Left kidney (tissue), 2 donors: ENCODE measurements around the gene SLC7A10. TPM values are rescaled to one million over a fixed set of nuclear protein-coding genes. Genes with fewer than 3 reads are reported as not detected.
"Not testable (repeated sequence)": the region's sequence is repeated elsewhere in the genome, so short reads cannot be mapped to it uniquely, and the experiment has no call there.

Experiments used
- DNase-seq: peaks from one replicate; pipeline ENCODE4 v3.0.0-alpha.2; 2013
- polyA plus RNA-seq: library from polyadenylated mRNA; unstranded; fragments of 120-200 nt; gene quantifications from one replicate; pipeline ENCODE4 v1.2.1, GENCODE V29; 2013; ENCODE audit not compliant: insufficient read length

SLC7A10 gene
- polyA plus RNA-seq, 1 donor: 0.47 TPM

DNA sequence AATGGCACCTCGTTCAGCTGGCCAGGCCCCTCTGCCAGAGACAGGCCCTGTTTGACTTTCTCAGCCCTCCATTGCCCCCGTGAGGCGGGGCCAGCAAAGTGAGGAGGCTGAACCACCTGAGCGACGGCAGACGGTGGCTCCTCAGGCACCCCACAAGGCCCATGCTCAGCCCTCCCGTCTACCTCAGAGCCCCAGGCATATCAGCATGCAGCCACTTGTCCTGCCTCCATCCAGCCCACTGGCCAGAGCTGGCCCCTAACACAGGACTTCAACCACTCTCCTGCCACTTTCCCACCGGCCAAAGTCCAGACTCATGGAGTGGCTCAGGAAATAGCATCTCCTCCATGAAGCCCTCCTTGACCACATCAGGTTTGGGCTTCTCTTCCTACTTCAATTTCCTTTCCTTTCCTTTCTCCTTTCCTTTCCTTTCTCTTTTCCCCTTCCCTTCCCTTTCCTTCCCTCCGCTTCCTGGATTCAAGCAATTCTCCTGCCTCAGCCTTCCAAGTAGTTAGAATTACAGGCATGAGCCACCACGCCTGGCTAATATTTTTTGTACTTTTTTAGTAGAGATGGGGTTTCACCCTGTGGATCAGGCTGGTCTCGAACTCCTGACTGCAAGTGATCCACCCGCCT is 9.3 kb downstream of the SLC7A10 start:
- no peak for DNase-seq

DNA sequence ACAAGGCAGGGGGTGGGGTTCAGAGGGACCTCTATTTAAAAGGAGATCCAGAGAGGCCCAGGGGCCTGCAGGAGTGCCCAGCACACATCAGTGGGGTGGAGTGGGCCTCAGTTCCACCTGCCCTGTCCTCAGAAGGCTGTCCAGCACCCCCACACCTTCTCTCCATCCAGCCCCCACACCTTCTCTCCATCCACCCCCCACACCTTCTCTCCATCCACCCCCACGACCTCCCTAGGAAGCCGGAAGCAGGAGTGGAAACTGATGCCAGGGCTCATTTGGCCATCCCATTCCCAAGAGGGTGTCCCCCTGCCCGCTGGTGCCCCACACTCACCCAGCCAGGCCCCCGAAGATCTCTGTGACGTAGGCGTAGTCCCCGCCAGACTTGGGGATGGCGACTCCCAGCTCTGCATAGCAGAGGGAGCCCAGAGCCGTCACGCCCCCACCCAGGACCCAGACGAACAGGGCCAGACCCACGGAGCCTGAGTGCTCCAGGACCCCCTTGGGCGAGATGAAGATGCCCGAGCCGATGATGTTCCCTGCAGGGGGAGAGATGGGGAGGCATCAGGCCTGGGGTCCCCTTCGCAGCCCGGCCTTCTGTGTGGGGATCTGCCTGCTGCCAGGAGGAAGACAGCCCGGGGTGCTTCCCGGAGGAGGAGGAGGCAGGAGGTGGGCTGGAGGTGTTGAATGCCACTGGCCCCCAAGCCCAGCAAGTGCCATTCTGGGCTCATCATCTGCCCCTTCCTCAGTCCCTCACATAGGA is 10.0 kb downstream of the SLC7A10 start:
- DNase-seq: no peak

DNA sequence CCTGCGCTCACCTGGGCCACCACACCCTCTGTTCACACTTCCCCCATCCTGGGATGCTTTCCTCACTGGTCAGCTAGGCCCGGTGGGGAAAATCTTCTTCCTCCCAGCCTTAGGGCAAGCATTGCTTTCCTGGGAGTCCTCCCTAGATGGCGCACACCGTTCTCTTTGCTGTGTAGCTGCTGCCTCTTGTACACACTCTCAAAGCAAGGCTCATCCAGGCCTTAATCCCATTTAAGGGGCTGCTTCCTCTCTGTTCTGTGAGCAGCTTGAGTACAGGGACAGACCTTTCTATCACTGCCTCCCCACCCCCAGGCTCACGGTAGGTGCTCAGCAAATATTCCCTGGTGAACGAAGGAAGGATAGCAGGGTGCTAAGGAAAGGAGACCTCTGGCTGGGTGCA is 11.1 kb downstream of the SLC7A10 start:
- no peak for DNase-seq

DNA sequence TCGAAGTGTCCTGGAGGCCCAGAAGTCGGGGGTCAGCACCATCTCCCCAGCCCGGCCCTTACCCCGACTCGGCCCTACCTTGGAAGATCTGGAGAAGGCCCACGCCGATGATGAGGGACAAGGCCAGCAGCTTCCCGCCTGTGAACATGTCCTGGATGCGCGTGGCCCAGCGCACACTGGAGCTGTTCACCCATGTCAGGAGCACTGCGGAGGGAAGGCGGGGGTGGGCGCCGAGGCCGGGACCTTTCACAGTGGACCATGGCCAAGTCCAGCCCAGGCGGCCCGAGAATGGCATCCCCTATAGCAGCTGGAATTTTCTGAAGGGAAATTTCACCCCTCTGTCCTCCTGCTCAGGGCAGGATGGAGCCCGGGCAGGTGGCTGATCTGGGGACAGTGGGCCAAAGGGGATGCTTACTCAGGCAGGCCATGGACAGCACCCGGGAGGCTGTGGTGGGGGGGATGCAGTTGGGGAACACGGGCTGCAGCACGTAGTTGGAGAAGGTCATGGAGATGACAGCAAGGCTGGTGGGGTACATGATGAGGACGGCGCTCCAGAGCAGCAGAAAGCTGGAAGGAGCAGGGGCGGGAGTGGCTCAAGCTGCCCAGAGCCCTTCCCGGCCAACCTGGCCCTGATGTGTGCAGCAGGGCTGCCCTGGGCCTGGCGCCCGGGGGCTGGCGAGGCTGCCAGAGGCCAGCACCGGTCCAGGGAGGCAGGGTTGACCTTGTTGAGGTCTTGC is 13.0 kb downstream of the SLC7A10 start:
- DNase-seq: no peak

DNA sequence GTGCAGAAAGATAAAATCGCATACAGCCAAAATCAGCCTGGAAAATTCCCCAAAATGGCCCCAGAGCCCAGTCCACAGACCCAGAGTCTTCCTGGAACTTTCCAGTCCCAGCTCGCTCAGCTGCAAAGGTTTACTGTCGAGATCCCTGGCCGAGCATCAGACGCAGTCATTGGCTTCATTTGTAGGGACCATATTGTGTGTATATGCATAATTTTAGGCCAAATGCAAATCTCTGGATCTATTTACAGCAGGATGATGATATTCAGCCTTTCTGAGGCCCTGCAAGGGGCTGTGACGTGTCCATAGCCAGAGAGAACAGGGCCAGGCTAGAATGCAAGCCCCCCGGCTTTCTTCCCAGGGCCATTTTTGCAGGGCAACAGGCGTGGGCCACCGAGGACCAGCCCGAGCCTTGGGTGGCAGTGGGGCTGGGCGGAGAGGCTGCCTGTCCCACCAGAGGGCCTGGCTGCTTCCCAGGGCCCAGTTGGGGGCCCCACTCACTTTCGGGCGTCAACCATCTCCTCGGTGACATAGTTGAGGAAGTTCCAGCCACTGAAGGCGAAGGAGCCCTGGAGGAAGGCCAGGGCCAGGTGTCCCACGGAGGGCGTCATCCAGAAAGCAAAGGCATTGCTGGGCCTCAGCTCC is 13.7 kb downstream of the SLC7A10 start:
- DNase-seq: no peak

DNA sequence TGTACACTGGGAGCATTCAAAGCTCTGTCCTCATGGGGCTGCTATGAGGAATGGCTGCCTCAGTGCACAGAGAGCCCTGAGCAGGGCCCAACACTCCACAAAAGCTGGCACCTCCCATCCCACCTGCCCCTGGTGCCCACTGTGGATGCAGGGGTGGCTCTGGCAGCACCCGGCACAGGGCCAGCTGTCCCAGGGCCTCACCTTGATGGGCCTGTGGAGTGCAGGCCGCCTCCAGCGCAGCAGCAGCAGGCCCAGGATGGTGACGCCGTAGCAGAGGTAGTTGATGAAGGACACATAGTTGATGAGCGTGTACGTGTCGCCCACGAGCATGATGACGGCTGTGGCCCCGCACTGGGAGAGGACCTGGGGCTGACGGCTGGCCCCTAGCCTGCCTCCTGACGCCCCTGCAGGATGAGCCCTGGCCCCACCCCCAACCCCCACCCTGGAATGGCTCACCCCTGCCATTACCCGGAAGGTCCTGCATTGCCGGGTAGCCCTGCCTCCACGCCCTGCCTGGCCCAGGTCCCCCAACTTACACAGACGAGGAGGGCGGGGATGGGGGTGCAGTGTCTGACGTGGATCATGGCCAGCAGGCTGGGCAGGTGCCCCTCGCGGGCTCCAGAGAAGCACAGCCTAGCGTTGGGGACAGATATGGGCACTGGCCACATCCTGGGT is 15.2 kb downstream of the SLC7A10 start:
- DNase-seq: no peak

DNA sequence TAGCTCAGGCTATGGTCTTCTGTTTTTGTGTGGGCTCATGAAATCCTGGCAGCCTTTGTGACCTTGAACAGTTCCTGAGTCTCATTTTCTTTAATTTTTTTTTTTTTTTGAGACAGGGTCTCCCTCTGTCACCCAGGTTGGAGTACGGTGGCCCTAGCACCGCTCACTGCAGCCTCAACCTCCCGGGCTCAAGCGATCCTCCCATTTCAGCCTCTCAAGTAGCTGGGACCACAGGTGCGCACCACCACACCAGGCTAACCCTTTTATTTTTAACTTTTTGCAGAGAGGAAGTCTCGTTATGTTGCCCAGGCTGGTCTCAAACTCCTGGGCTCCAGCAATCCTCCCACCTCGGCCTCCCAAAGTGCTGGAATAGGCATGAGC is 15.8 kb downstream of the SLC7A10 start:
- DNase-seq: not testable (repeated sequence)

DNA sequence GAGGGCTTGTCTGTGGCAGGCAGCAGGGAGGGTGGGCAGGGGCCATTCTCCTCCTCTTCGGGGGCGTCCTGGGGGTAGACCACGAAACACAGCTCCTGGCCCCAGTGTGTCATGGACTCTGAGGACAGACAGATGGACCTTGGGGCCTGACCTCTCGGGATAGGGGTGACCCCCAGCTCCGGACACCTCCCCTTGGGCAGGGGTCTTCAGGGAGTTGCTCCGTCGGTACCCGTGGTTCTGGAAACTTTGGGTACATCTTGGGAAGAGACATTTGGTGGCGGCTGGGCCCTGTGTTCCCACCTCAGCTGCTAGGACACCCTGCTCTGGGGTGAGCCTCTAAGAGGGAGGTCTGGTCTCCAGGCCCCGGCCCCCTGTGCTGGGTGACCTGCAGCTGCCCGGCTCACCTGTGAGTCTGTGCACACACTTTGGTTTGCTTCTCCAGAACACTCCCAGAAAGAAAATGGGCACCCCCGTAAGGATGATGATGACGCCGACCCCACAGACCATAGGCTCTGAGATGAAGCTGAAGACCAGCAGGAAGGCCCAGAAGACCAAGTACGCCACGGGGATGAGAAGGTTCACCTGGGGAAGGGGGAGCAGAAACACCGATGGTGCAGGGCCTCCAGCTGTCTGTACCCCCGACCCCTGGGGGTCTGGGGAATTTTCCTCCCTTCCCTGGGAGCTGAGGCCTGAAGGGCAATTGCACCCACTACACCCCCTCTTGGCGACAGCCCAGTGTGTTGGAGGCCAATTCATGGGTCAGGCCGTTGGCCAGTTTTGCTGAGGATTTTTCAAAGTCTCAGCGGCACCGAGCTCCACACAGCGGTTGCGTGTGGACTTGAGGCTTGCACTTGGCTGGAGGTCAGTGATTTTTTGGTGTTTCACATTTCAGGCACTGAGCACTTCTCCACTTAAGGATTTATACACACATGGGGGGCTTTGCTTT is 16.5 kb downstream of the SLC7A10 start:
- no peak for DNase-seq

DNA sequence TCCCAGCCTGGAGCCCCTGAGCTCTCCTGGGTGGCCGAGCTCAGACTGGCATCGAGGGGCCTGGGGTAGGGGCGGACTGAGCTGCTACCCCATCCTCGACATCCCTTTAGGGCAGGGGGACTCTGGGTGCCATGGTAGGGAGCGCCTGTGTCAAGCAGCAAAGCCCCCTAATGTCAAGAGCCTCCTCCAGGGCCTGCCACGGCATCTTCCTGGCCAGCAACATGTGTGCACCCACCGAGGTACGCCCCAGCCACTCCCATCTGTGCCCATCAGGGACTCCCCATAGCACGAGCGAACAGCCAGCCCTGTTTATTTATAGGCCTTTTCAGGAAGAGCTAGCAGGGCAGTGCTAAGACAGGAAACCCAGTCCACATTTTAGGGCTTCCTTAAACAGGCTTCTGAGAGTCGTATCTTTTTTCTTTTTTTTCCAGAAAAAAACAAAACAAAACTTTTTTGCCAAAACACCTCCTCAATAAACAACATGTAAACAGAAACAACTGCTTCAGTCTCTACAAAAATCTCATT is 17.2 kb downstream of the SLC7A10 start:
- DNase-seq: no peak

DNA sequence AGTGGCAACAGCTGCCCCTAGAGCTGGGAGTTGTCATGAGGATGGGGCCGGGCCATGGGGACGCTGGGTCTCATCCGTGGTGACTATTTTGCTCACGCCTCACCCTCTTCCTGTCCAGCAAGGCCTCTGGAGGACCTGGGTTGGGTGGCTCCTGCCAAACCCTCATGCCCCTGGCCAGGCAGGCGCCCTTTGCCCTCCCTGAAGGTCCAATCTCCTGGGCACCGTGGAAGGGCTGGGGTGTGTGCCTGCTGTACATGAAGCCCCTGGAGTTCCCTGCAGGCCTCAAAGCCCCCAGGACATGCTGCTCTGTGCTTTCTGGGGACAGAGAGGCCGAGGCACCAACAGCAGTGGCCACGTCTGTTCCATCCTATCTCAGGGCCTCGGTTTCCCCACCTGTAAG is 17.7 kb downstream of the SLC7A10 start:
- DNase-seq: no peak

DNA sequence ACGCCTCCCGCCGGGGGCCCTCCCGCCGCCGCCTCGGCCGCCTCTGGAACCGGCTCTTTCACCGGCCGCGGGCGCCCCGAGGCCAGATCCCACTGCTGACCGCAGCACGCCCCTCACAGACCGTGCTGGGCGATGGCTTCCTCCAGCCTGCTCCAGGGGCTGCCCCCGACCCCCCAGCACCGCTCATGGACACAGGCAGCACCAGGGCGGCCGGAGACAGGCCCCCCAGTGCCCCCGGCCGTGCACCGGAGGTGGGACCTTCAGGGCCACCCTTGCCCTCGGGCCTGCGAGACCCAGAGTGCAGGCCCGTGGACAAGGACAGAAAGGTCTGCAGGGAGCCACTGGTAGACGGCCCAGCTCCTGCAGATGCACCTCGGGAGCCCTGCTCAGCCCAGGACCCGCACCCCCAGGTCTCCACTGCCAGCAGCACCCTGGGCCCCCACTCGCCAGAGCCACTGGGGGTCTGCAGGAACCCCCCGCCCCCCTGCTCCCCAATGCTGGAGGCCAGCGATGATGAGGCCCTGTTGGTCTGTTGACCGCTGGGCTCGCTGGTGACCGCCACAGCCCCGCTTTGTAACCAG is 18.5 kb downstream of the SLC7A10 start:
- no peak for DNase-seq

DNA sequence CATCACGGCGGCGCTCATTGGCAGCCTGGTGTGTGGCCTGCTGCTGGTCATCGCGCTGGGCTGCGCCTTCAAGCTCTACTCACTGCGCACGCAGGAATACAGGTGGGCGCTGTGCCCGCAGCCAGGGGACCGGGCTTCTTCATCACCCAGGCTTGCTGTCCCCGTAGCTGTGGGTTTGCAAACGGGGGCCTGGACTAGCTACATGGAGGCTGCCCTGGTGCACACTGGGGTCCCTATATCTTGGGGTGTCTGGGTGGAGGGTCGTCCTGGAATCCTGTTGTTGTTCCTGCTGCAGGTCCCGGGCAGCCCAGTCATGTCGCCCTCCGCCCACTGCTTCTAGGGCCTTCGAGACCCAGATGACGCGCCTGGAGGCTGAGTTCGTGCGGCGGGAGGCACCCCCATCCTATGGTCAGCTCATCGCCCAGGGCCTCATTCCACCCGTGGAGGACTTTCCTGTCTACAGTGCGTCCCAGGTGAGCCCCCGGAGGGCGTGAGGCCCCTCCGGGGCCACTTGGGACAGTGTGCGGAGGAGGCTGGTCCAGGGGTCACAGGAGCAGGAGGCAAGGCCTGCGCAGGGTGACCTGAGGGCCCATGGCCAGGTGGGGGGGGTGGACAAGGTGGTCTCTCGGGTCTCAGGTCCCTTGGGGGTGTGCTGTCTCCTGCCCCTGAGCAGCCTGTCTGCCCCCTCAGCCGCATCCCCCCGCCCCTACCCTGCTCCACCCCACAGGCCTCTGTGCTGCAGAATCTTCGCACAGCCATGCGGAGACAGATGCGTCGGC is 19.2 kb downstream of the SLC7A10 start:
- no peak for DNase-seq

DNA sequence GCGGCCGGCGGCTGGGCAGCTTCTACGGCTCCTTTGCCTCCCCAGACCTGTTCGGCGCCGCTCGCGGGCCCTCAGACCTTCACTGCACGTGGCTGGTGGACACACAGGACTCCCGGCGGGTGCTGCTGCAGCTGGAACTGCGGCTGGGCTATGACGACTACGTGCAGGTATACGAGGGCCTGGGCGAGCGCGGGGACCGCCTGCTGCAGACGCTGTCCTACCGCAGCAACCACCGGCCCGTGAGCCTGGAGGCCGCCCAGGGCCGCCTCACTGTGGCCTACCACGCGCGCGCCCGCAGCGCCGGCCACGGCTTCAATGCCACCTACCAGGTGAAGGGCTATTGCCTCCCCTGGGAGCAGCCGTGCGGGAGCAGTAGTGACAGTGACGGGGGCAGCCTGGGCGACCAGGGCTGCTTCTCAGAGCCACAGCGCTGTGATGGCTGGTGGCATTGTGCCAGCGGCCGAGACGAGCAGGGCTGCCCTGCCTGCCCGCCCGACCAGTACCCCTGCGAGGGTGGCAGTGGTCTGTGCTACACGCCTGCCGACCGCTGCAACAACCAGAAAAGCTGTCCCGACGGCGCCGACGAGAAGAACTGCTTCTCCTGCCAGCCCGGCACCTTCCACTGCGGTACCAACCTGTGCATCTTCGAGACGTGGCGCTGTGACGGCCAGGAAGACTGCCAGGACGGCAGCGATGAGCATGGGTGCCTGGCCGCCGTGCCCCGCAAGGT is 20.0 kb downstream of the SLC7A10 start:
- no peak for DNase-seq

DNA sequence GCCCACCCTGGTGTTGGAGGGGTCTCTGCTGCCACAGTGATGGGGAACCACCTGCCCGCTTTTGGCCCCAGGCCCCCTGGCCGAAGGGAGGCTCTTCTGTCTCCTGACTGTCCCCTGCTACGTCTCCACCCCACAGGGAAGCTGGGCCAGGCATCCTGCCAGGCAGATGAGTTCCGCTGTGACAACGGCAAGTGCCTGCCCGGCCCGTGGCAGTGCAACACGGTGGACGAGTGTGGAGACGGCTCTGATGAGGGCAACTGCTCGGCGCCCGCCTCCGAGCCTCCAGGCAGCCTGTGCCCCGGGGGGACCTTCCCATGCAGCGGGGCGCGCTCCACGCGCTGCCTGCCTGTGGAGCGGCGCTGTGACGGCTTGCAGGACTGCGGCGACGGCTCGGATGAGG is 20.5 kb downstream of the SLC7A10 start:
- no peak for DNase-seq

DNA sequence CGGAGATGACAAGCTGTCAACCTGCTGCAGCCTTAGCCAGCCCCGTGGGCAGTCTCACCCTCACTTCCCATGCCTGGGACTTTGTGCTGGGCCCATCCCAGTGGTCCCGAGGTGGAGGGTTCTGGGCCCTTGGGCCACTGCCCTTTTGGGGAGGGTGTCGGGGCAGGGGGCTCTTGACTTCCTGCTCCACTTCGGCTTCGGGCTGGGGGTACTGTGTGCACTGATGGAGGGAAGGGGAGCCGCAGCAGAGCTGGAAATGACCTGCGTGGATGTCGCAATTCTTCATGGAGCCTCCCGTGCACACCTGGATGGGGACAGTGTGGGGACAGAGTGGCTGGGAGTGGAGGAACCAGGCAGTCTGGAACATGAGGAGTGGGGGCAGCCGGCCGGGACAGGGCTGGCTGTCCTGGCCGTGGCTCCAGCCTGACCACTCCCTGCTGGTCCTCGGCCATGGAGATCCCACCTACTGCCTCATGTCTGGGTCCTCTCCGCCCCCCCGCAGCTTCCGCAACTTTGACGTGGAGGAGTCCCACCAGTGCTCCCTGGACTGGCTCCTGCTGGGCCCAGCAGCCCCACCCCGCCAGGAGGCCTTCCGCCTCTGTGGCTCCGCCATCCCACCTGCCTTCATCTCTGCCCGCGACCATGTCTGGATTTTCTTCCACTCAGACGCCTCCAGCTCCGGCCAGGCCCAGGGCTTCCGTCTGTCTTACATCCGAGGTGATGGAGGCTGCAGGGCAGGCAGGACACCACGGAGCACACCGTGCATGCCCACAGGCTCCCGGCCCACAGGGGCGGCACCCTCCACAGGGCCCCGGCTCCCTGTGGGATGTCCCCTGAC is 21.3 kb downstream of the SLC7A10 start:
- no peak for DNase-seq

DNA sequence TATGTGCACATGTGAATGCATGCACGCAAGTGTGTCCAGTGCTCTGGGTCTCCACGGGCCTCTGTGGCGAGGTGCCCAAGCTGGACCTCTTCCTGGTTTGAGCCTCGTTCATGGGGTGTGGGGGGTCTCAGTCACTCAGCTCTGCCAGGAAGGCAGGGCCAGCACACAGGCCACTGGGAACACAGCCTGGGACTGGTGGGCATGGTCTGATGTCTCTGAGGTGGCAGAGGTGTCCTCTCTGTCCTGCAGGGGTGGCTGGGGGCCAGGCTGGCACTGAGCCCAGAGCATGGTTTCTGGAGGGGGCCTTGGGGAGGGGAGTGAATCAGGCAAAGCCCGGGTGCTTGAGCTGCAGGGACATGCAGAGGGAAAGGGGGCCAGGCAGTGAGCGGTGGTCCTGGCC is 22.1 kb downstream of the SLC7A10 start:
- DNase-seq: no peak

DNA sequence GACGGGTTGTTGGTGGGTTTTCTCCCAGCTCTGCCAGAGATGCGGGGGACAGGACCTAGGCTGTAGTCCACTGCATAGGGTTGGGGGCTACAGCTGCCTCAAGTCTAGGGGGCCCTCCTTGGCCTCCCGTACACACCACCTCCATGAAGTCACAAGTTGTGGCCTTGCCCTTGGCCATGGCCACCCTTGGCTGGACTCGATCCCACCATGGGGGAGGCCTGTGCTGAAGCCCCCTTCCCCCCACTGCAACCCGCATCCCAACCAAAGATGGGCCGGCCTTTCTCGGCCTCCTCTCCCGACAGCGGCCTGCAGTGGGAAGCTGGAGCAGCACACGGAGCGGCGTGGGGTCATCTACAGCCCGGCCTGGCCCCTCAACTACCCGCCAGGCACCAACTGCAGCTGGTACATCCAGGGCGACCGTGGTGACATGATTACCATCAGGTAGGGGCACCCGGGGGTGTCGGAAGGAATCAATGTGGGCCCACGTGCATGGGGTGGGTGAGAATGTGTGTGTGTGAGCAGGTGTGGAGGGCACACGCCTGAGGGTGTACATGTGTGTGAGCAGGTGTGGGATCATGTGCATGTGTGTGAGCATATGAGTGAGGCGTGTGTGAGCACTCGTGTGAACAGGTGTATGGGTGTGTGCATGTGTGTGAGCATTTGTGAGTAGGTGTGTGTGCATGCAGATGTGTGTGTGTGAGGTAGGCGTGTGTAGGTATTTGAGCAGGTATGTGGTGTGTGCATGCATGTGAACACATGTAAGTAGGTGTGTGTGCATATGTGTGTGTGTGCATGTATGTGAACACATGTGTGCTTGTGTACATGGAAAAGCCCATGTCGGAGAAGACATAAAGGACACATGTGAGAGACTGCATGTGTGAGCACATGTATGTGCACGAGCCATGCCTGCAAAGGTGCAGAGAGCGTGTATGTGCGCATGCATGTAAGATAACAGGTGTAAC is 22.8 kb downstream of the SLC7A10 start:
- DNase-seq: no peak
